Eye (tissue), 1 donor: ENCODE data around the gene SFRP5.

Experiments
- DNase-seq: peaks from one replicate; pipeline ENCODE4 v3.0.0-alpha.2; 2015

Gene SFRP5

DNA sequence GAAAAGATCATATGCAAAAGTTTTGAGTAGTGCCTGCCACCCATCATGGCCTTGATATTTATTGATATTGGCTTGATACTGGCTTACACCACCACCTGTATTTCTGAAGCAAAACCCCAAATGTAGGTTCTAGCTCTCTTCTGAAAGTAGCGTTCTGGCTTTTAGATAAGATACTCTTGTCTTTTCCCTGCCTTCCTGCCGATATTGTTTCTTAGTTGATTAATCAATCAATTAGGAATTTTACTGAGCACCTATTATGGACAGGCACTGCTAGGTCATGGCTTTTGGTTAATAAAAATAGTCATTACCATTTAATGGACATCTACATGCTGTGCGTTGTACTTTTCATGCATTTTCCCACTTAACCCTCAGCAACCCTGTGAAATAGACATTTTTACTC, 7.9 kb downstream of the SFRP5 start:
- no peak for DNase-seq

DNA sequence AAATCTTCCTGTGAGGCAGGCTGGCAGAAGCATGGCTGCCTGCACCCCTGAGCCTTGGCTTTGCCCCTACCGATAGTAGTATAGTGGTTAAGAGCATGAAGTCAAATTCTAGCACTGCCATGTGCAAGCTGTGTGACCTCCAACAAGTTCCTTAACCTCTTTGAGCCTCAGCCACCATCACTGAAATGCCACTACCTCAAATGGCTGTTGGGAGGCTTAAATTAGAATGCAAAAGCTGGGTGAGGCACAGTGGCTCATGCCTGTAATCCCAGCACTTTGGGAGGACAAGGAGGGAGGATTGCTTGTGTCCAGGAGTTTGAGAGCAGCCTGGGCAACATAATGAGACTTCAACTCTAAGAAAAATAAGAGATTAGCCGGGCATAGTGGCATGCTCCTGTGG, 8.4 kb downstream of the SFRP5 start:
- no peak for DNase-seq

DNA sequence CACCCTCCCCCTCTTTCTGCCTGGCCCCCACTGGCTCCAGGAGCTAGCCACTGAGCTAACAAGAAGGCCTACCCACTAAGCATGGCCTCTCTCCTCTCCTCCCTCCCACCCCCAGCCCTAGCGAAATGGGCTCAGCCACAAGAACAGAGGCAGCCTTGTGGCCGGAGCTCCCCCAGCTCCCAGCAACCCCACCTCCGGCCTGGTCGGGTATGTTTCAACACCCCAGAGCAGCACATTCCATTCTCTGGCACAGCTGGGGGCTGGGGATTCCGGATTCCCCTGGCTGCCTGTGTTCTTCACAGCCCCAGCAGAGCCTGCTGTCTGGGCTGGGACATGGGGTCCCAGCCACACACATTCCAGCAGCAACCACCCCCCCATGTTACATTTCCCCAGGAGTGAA, 9.0 kb downstream of the SFRP5 start:
- peak; percentile 51 for DNase-seq

DNA sequence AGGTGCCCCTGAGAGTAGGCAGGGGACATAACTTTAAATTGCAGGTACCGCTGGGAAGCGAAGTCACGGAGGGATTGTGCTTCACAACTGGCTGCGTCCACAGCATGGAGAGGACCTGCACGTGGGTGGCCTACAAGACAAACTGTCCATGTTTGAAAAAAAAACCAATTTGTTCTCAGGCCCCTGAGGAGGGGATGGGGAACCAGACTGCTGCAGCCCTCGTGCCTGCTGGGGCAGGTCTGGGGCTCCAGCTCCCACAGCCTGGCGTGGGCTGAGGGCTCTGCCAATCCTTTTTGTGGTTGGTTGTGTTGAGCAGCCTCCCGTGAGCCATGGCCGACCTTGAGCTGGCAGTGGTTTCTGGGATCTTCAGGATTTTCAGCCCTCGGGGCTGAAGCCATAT, 9.7 kb downstream of the SFRP5 start:
- DNase-seq, result no peak

DNA sequence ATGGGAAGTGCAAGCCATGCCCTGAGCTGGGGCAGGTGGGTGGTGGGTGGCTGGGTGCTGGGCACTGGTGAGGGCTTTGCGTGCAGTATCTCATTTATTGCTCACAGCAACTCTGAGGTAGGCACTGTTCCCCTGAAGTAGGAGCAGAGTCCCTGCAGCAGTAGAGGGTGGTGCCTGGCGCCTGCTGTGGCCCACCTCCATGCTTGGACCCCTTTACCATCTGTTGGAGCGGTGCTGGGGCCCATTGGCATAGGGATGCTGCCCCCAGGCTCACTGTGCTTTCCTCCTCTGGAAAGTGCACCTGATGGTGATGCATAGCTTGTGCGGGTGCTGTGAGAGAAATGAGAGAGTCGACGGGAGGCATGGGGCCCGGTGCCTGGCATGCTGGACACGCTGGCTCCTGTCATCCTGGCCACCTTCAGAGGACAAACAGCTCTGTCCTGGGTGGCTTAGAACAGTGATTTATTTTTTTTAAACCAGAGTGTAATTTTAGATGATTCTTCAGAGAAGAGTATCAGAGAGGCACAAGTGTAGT, 10.4 kb downstream of the SFRP5 start:
- no peak for DNase-seq

DNA sequence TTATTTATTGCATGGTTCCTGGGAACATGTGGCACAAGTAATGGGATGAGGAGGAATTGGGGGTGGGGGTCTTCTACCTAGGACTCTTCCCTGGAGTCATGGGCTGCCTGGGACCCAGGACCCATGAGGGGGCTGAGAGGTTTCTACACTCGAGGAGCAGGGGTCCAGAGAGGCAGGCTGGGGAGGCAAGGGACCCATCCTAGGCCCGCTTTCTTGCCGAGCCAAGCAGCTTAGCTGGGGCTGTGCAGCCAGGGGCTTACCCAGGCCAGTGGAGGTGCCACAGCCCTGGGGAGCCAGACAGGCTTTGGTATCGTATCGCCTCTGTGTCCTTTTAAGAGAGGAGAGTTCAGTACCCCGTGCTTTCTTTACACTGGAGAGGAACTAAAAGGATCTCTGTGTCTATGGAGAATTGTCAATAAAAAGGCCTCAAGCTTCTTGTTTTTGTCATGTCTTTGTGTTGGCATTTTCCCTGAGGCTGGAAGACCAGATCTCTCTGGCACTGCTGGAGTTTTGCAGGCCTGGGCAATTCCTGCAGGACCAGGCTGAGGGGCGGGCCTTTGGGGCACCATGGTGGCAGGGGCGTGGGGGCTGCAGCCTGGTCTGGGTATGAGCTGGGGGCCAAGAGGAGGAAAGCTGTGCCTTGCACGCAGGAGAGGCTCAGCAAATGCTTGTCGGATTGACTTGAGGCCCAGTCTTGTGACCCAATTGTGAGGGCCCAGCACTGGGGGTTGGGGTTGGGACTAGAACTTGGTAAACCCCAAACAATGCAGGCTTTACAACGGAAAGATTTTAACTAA, 11.1 kb downstream of the SFRP5 start:
- DNase-seq, result peak; percentile 24

DNA sequence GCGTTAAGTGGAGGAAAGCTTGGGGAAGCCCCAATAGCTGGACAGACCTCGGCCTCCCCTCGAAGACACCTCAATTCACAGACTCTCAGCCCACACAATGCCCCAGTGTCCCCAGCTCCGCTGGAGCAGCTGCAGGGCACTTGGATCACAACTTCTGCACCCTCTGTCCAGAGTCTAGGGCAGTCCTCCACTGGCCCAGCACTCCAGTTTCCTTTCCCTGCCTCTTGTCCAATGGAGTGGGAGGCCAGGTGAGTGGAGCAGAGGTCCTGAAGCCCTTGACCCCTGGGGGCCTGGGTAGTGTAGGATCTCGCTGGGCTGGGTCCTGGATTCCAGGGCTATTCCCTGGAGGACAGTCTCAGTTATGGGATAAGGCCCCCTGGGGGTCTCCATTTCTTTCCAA, 11.9 kb downstream of the SFRP5 start:
- DNase-seq, result no peak

DNA sequence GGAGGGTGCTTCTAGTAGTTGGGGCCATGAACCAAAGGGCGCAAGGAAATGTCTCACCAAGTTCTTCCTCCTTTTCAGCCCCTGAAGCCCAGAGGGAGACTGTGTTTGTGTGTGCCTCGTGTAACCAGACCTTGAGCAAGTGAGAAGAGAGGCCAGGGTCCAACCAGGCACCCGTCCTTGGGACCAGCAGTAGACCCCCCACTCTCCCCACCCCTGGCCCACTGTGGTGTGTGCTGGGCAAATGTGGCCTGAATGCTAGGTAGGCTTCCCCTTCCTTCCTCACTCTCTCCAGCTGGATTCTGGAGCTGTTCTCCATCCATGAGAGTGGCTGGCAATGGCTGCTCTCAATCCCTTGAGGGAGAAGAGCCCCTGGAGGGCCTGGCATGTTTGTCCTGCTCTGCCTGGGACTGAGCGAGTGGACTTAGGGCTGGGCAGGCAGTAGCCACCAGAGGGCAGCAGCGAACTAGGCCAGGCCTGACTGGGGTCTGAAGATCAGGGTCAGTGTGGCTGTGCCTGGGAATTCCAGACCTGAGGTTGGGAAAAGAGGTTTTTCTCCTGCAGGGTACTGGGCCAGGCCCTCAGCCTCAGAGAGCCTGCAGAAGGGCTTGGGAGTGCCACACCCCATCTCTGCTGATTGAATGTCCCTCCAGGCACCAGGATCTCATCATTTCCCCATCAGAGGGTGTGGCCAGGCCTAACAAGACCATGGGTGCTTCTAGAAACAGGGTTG, 12.5 kb downstream of the SFRP5 start:
- peak; percentile 91 for DNase-seq

DNA sequence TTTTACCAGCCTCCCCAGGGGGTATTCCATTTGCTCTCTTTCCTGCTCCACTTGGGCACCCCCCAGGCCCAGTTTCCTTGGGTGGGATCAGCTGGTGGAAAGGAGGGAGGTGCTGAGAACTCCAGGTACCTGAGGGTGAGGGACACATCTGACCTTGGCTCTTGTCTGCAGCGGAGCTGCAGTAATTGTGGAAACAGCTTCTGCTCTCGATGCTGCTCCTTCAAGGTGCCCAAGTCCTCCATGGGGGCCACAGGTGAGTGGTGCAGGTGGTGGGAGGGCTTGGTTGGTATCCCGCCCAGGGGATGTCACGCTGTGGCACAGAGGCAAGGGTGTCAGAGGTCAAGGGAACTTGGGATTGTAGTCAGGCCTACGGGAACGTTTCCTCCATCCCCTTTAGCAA, 14.3 kb downstream of the SFRP5 start:
- DNase-seq, result no peak

DNA sequence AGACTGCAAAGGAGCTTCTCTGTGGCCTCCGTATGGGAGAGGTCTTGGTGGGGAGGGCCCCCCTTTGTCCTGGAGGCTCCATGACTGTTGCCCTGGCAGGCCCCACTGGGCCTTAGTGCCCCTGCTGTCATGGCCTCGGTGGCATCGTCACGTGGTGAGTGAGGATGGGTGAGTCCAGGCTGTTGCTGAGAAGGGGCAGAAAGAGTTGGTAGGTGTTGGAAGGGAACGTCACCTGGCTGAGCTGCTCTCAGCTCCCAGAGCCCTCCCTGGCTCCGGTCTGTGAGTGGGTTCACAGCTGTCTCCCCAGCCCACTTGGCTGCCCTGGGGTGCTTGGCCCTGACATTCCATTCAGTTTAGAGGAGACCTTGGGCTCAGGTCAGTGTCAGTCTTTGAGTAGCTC, 16.1 kb downstream of the SFRP5 start:
- no peak for DNase-seq

DNA sequence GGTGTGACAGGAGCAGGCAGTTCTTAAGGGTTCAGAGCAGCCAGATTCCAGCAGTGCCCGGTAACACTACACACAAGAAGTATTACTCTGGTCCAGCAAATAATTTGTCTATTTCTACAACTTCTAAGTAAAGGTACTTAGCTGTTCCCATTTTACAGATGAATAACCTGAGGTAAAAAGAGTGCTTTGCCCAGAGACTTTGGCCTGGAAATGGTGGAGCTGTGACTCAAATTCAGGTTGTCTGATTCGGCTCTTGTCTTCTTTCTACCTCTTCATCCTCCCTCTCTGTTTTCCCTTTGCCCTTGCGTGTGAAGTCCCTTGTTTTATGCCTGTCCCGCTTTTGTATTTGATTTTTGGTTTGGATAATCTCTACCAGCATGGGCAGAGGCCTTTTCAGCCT, 17.1 kb downstream of the SFRP5 start:
- no peak for DNase-seq

DNA sequence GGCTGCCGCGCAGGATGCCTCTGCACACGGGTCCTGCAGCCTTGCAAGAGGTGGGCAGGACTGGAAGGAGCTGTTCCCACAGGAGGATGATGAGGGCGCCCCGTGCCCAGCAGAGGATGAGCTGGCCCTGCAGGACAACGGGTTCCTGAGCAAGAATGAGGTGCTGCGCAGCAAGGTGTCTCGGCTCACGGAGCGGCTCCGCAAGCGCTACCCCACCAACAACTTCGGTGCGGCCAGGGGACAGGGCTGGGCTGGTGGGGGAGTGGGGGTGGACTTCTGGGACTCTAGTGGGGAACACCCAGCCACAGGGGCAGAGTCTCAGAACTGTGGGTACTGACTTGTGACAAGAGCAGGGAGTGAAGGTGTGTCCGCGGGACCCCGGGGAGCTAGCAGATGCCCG, 18.8 kb downstream of the SFRP5 start:
- no peak for DNase-seq

DNA sequence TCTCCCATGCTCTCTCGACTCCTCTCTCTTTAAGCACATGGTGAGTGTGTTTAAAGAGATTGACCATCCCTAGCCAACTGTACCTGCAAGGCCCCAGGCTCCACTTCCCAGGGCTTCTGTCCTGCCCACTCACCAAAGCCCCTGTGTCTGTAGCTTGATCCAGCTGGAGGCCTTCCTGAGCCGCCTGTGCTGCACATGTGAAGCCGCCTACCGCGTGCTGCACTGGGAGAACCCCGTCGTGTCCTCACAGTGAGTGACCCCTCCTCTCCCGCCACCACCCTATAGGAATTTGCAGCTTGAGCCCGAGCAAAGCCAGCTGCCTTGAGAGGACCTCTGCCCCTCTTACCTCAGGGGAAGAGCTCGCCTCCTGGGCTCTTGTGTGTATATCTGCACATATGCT, 23.7 kb downstream of the SFRP5 start:
- DNase-seq, result no peak

DNA sequence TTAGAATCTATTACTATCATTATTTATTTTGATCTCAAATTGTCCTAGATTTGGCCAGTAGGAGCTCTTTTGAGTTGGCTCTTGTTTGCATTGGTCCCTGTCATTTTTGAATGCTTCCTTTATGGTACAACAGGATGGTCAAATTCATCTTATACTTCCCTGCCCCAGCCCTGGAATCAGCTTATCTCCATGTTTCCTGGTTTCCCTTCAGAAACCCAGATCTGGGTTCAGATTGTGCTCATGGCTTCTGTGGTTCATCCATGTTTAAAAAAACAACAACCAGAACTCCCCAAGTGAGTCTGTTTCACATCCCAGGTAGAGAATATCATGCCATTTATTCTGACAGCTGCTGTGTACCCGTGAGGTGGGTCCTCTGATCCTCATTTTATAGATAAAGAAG, 24.2 kb downstream of the SFRP5 start:
- DNase-seq, result no peak

DNA sequence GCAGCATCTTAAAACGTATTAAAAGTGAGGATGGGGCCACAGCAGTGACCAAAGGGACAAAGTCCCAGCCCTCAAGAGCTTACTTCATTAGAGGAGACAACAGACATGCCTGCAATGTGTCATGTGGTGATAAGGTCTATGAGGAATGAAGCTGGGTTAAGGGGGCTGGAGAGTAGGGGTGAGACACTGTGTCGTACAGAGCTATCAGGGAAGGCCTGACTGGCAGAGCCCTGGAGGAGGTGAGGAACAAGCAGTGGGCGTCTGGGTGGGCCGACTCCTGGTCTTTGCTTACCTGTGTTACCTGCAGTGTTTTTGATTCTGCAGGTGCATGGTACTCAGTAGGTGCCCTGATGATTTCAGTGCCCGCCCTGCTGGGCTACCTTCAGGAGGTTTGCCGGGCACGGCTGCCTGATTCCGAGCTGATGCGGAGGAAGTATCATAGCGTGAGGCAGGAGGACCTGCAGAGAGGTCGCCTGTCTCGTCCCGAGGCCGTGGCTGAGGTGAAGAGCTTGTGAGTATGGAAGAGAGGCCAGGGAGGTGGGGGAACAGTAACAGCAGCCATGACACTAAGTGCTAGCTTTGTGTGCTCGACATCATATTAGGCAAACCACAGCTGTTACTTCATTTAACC, 27.3 kb downstream of the SFRP5 start:
- no peak for DNase-seq

DNA sequence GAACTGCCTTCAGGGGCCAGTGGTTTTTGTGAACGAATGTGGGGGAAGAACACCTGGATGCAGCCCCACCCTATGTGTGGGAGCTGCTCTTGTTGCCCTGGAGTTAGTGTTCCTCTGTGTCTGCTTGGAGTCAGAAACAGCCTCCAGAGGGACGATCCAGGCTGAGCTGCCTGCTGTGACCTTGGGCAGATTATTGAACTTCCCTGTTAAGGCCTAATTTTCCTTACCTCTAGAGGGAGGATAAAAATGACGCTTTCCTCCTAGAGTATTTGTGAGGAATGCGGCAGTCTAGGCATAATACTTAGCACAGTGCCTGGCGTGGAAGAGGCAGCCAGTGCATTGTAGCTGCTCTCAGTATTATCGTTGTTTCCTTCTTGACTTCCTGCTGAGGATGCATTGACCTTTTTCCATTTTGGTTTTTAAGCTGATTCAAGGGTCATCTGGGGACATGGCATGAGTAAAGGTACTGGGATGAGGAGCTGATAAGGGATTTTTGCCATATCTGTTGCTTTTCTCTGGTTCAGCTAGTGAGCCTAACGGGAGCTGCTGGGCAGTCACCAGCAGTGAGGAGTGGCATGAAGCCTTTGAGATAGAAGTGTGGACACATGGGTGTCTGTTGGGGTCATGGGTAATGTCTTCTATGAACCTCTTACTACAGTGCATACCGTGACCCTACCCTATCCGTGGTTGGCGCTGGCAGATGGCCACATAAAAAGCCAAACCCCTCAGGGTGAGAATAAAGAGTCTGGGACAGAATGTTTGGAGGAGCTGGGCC, 28.4 kb downstream of the SFRP5 start:
- no peak for DNase-seq

DNA sequence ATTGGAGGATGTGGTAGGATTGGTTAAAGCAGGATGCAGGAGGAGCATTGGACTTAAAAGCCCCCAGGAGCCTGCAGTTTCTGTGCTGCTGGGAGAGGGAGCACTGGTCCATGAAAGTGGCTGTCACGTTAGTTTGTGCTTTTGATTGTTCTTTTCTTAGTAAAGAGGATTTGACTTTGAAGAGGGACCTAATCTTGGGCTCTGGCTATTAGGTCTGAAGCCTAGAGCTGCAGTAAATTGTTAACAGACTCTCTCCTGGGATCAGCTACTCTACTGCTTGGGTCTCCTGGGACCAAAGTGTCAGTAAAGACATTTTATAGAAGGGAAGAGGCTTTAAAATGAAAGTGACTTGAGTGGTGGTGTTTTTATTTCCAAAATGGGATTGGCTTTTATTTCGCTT, 31.2 kb downstream of the SFRP5 start:
- peak; percentile 54 for DNase-seq

DNA sequence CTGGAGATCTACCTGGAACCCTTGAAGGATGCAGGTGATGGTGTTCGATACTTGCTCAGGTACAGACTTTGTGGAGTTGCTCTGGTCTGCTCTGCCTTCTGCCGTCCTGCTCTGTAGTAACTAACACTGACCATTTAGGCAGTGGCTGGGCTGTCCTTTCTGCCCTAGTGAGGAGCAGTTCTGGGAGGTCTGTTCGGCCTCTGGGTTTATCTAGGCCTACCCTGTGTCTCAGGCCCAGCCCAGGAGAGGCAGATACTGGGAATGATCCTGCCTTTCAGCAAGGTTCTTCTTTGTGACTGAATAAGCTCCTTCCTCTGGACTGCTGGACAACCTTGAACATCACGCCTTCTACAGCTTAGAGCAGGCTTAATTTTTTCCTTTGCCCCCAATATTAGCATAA, 33.2 kb downstream of the SFRP5 start:
- DNase-seq, result no peak

DNA sequence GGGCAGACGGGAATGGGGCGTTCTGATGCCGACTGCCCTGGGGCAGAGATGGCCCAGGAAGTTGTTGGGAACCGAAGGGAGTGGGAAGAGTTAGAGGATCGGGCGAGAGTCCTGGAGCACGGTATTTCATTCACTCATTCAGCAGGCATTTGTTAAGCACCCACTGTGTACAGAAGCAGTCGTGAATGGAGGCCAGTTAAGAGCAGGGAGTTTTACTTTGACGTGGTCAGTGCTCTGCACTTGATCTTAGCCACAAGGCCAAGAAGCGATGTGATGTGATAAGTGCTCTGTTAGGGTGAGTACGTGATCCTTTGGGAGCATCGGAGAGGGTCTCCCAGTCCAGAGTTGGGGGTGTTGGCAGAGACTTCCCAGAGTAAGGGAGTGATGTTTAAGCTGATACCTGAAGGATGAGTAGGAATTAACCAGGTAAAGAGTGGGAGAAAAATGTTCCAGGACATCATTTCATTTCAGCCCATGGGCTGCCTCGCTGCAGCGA, 34.0 kb downstream of the SFRP5 start:
- no peak for DNase-seq

DNA sequence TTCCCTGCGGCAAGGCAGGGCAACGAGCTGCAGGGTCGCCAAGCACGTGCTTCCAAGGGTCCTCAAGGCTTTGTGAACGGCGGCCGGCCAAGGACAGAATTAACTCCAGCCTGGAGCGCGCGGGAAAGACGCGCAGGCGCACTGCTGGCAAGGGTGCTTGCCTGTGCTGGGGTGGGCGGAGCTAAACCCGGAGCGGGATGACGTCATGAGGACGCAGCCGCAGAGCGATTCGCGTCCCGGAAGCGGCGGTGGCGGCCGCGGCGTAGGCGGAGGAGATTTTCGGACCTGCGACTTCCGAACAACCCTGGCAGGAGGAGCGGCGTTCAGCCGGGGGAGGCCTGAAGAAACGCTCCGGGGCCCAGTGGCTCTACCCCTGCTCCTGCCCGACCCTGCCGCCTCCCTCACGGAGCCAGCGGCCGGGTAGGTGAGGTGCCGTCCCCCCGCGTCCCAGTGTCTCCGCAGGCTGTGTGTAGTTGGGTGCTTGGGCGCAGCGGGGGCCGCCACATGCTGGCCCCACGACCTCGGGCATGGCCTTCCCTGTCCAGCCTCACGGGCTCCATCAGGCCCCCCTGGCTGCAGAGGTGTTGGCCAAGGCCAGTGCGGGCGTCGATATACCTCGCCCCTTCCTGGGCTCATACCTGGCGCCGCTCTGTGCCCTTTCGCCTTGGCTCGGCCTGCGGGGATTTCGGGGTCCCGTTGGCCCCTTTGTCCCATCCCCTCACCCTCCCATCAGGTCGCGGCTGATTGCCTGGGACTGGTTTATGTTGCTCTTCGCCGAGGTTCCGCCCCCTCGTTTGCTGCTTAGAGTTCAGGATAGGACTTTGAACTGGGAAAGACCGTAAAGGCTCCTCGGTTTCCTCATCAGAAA, 34.7 kb downstream of the SFRP5 start, which contains the start of gene ZFYVE27:
TSS of gene ZFYVE27 (plus strand) at position 227 of the 868 bp plus-strand sequence. CDS start 1,350 bp downstream, outside the sequence.
- peak; percentile 99 for DNase-seq

DNA sequence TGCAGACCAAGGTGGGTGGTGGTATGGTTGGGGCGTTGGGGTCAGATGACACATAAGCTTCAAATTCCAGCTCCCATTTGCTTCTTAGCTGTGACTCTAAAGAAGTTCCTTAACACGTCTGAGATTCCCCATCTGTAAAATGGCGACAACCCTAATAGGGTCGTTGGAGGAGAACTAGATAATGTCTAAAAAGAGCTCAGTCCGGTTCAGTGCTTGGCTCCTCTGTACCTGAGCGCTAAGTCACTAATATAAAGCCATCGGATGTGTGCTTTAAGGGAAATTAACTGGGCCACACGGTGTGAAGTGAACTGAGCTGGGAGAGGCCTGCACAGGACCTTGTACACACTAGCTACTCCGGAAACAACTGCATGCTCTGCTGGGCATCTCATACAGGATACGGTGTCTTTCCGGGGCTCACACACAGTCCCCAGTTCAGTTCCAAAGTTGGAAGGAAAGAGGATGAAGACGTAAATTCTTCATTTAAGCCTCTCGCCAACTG, 35.3 kb downstream of the SFRP5 start:
- no peak for DNase-seq
